ENCODE measurements around the gene KNCN.

The KNCN gene

GRCh38 chr1:46526013-46526690 lies 25.3 kb downstream of the KNCN start:
- peaks cover 24 to 26% of the 10 kb centered on the region in 2 donors for H3K4me1 ChIP-seq (ENCODE audit: control insufficient read depth in 1 of 2, insufficient read depth in 2 of 2, low read length in 2 of 2)
- no peaks in the 10 kb centered on the region for H3K36me3 ChIP-seq (ENCODE audit: control insufficient read depth in 1 of 2, insufficient read depth in 2 of 2, low read length in 2 of 2)
- no peaks in the 10 kb centered on the region for H3K9me3 ChIP-seq (ENCODE audit: control insufficient read depth in 1 of 2, low read length in 2 of 2)
- H3K9ac ChIP-seq (ENCODE audit: low read depth in 1 of 2, low read length in 2 of 2) = no peak overlapping the region
- peaks cover 13 to 21% of the 10 kb centered on the region in 2 donors for H3K27me3 ChIP-seq (ENCODE audit: control insufficient read depth in 1 of 2, insufficient read depth in 2 of 2, low read length in 2 of 2)
- no peak overlapping the region for H3K27ac ChIP-seq (ENCODE audit: low read depth, low read length)
- no peak overlapping the region for H3K4me3 ChIP-seq (ENCODE audit: low read depth in 1 of 2, low read length in 2 of 2)

- no peak overlapping the region for H3K4me3 ChIP-seq (ENCODE audit: low read depth in 1 of 2, low read length in 2 of 2)
- no peaks in the 10 kb centered on the region for H3K9me3 ChIP-seq (ENCODE audit: control insufficient read depth in 1 of 2, low read length in 2 of 2)
- H3K4me1 ChIP-seq (ENCODE audit: control insufficient read depth in 1 of 2, insufficient read depth in 2 of 2, low read length in 2 of 2) = peaks cover 24 to 26% of the 10 kb centered on the region in 2 donors
- H3K9ac ChIP-seq (ENCODE audit: low read depth in 1 of 2, low read length in 2 of 2) = no peak overlapping the region
- H3K36me3 ChIP-seq (ENCODE audit: control insufficient read depth in 1 of 2, insufficient read depth in 2 of 2, low read length in 2 of 2) = no peaks in the 10 kb centered on the region
- H3K27ac ChIP-seq (ENCODE audit: low read depth, low read length) = no peak overlapping the region
- H3K27me3 ChIP-seq (ENCODE audit: control insufficient read depth in 1 of 2, insufficient read depth in 2 of 2, low read length in 2 of 2) = peaks cover 13 to 15% of the 10 kb centered on the region in 2 donors
Observed at GRCh38 chr1:46525253-46525983, 26.0 kb downstream of the KNCN start.

- Histone ChIP-seq H3K36me3 (ENCODE audit: control insufficient read depth in 1 of 2, insufficient read depth in 2 of 2, low read length in 2 of 2) (no peaks in the 10 kb centered on the region), H3K4me1 (ENCODE audit: control insufficient read depth in 1 of 2, insufficient read depth in 2 of 2, low read length in 2 of 2) (peaks cover 24 to 26% of the 10 kb centered on the region in 2 donors), H3K9me3 (ENCODE audit: control insufficient read depth in 1 of 2, low read length in 2 of 2) (no peaks in the 10 kb centered on the region), H3K9ac (ENCODE audit: low read depth in 1 of 2, low read length in 2 of 2) (no peak overlapping the region), H3K27ac (ENCODE audit: low read depth, low read length) (no peak overlapping the region), H3K4me3 (ENCODE audit: low read depth in 1 of 2, low read length in 2 of 2) (no peak overlapping the region), H3K27me3 (ENCODE audit: control insufficient read depth in 1 of 2, insufficient read depth in 2 of 2, low read length in 2 of 2) (peaks cover 13 to 14% of the 10 kb centered on the region in 2 donors)
Observed at GRCh38 chr1:46524843-46525242, 26.6 kb downstream of the KNCN start.

GRCh38 chr1:46523496-46524353 lies 27.7 kb downstream of the KNCN start:
- H3K36me3 ChIP-seq (ENCODE audit: control insufficient read depth in 1 of 2, insufficient read depth in 2 of 2, low read length in 2 of 2) = no peaks in the 10 kb centered on the region
- no peak overlapping the region for H3K4me3 ChIP-seq (ENCODE audit: low read depth in 1 of 2, low read length in 2 of 2)
- H3K4me1 ChIP-seq (ENCODE audit: control insufficient read depth in 1 of 2, insufficient read depth in 2 of 2, low read length in 2 of 2) = peaks cover 24 to 26% of the 10 kb centered on the region in 2 donors
- peaks cover 4 to 8% of the 10 kb centered on the region in 2 donors for H3K27me3 ChIP-seq (ENCODE audit: control insufficient read depth in 1 of 2, insufficient read depth in 2 of 2, low read length in 2 of 2)
- no peak overlapping the region for H3K27ac ChIP-seq (ENCODE audit: low read depth, low read length)
- no peak overlapping the region for H3K9ac ChIP-seq (ENCODE audit: low read depth in 1 of 2, low read length in 2 of 2)
- no peaks in the 10 kb centered on the region for H3K9me3 ChIP-seq (ENCODE audit: control insufficient read depth in 1 of 2, low read length in 2 of 2)

- Histone ChIP-seq H3K9ac (ENCODE audit: low read depth in 1 of 2, low read length in 2 of 2) (no peak overlapping the region), H3K4me1 (ENCODE audit: control insufficient read depth in 1 of 2, insufficient read depth in 2 of 2, low read length in 2 of 2) (peaks cover 29 to 32% of the 10 kb centered on the region in 2 donors), H3K9me3 (ENCODE audit: control insufficient read depth in 1 of 2, low read length in 2 of 2) (no peaks in the 10 kb centered on the region), H3K27ac (ENCODE audit: low read depth, low read length) (no peak overlapping the region), H3K4me3 (ENCODE audit: low read depth in 1 of 2, low read length in 2 of 2) (no peak overlapping the region), H3K36me3 (ENCODE audit: control insufficient read depth in 1 of 2, insufficient read depth in 2 of 2, low read length in 2 of 2) (no peaks in the 10 kb centered on the region), H3K27me3 (ENCODE audit: control insufficient read depth in 1 of 2, insufficient read depth in 2 of 2, low read length in 2 of 2) (peaks cover 0 to 3% of the 10 kb centered on the region in 2 donors)
Observed at GRCh38 chr1:46522969-46523320, 28.5 kb downstream of the KNCN start.

DNA sequence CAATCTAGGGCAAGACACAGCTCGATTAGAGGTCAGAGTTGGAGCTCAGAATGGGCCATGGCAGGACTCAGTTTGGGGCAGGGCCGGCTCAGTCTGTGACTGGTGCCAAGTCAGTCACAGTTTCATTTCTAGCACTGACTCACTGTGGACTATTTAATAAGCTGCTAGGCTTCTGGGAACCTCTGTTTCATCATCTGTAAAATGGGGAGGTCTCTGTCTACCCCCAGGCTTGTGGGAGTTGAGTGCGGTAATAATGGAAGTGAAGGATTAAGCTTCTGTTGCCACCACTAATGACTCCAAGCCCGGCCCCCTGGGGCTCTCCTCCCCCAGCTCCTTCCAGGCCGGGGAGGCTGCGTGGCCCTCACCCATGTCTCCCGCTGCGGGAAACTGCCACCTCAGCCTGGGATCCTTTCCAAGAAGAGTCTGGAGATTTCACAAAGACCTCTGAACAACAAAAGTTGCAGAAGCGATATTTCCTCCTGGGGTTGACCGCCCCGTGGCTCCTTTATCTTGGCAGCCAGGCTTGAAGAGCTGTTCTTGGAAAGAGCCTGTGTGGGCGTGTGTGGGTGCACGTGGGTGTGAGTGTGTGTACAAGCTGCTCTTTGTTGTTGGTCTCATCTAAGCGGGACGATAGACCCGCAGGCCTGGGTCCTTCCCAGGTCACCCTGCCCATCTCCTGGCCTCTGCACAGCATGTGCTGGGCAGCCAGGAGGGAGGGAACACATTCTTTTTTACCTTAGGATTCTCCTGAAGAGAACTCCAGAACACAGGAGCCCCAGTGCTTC lies 29.1 kb downstream of the KNCN start:
- Histone ChIP-seq H3K27ac (ENCODE audit: low read depth, low read length) (no peak overlapping the region), H3K9ac (ENCODE audit: low read depth in 1 of 2, low read length in 2 of 2) (no peak overlapping the region), H3K9me3 (ENCODE audit: control insufficient read depth in 1 of 2, low read length in 2 of 2) (no peaks in the 10 kb centered on the region), H3K4me1 (ENCODE audit: control insufficient read depth in 1 of 2, insufficient read depth in 2 of 2, low read length in 2 of 2) (peaks cover 26 to 32% of the 10 kb centered on the region in 2 donors), H3K4me3 (ENCODE audit: low read depth in 1 of 2, low read length in 2 of 2) (no peak overlapping the region), H3K36me3 (ENCODE audit: control insufficient read depth in 1 of 2, insufficient read depth in 2 of 2, low read length in 2 of 2) (no peaks in the 10 kb centered on the region), H3K27me3 (ENCODE audit: control insufficient read depth in 1 of 2, insufficient read depth in 2 of 2, low read length in 2 of 2) (peaks cover 0 to 3% of the 10 kb centered on the region in 2 donors)

DNA sequence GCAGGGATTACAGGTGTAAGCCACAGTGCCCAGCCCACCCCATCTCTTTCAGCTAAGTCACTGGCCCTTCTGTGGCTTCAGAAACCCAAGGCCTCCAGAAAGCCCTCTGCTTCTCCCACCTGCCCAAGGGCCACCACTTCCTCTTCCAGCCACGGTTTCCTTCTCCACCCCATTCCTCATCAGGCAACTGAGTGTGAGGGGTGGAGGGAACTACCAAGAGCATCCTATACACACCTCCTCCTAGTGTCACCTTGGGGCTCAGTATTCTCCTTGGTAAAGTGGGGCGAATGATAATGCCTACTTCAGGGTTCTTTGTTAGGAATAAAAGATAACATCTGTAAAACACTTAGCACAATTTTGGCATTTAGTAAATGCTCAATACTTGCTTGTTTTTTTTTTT lies 30.0 kb downstream of the KNCN start:
- no peaks in the 10 kb centered on the region for H3K36me3 ChIP-seq (ENCODE audit: control insufficient read depth in 1 of 2, insufficient read depth in 2 of 2, low read length in 2 of 2)
- H3K4me1 ChIP-seq (ENCODE audit: control insufficient read depth in 1 of 2, insufficient read depth in 2 of 2, low read length in 2 of 2) = peaks cover 29 to 31% of the 10 kb centered on the region in 2 donors
- H3K9me3 ChIP-seq (ENCODE audit: control insufficient read depth in 1 of 2, low read length in 2 of 2) = no peaks in the 10 kb centered on the region
- H3K9ac ChIP-seq (ENCODE audit: low read depth in 1 of 2, low read length in 2 of 2) = no peak overlapping the region
- peaks cover 0 to 3% of the 10 kb centered on the region in 2 donors for H3K27me3 ChIP-seq (ENCODE audit: control insufficient read depth in 1 of 2, insufficient read depth in 2 of 2, low read length in 2 of 2)
- H3K4me3 ChIP-seq (ENCODE audit: low read depth in 1 of 2, low read length in 2 of 2) = no peak overlapping the region
- no peak overlapping the region for H3K27ac ChIP-seq (ENCODE audit: low read depth, low read length)

DNA sequence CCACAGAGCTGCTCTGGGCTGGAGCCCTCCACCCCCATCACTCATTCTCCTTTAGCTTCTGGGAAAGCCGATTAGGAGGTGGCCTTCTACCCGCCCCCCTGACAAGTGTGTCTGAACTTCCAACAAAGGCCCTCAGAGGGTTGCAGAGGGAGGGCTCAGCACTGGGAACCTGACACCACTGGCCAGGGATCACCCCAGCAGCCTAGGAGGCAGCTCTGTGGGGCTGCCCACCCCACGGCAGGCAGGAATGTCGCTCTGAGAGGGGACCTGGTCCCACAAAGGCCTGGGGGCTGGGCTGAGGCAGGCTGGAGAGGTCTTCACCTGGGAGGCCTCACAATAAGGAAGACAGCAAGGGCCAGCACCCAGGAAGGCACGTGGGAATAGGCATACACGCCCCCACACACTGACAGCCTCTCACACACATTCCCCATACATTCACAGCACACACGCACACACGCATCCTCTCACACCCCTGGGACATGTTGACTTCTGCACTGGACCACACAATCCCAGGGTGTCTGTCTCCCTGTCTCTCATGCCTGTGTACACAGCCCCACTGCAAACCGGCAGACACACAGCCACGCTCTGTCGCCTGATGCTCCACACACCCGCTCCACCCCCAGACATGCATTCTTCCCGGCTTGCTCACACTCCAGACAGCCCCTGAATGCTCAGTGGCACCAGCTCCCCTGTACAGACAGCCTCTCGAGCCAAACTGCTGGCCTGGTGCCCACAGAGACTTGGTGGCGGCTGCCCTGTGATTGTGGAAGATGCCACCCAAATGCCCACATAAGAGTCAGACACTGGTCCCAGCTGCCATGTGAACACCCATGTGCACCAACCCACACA lies 31.2 kb downstream of the KNCN start:
- H3K36me3 ChIP-seq (ENCODE audit: control insufficient read depth in 1 of 2, insufficient read depth in 2 of 2, low read length in 2 of 2) = no peaks in the 10 kb centered on the region
- no peak overlapping the region for H3K4me3 ChIP-seq (ENCODE audit: low read depth in 1 of 2, low read length in 2 of 2)
- no peak overlapping the region for H3K27ac ChIP-seq (ENCODE audit: low read depth, low read length)
- H3K9ac ChIP-seq (ENCODE audit: low read depth in 1 of 2, low read length in 2 of 2) = no peak overlapping the region
- H3K27me3 ChIP-seq (ENCODE audit: control insufficient read depth in 1 of 2, insufficient read depth in 2 of 2, low read length in 2 of 2) = peaks cover 0 to 3% of the 10 kb centered on the region in 2 donors
- peaks cover 29 to 37% of the 10 kb centered on the region in 2 donors for H3K4me1 ChIP-seq (ENCODE audit: control insufficient read depth in 1 of 2, insufficient read depth in 2 of 2, low read length in 2 of 2)
- H3K9me3 ChIP-seq (ENCODE audit: control insufficient read depth in 1 of 2, low read length in 2 of 2) = no peaks in the 10 kb centered on the region

- peaks cover 0 to 3% of the 10 kb centered on the region in 2 donors for H3K27me3 ChIP-seq (ENCODE audit: control insufficient read depth in 1 of 2, insufficient read depth in 2 of 2, low read length in 2 of 2)
- no peak overlapping the region for H3K4me3 ChIP-seq (ENCODE audit: low read depth in 1 of 2, low read length in 2 of 2)
- peaks cover 29 to 37% of the 10 kb centered on the region in 2 donors for H3K4me1 ChIP-seq (ENCODE audit: control insufficient read depth in 1 of 2, insufficient read depth in 2 of 2, low read length in 2 of 2)
- no peak overlapping the region for H3K9ac ChIP-seq (ENCODE audit: low read depth in 1 of 2, low read length in 2 of 2)
- H3K9me3 ChIP-seq (ENCODE audit: control insufficient read depth in 1 of 2, low read length in 2 of 2) = no peaks in the 10 kb centered on the region
- H3K27ac ChIP-seq (ENCODE audit: low read depth, low read length) = no peak overlapping the region
- no peaks in the 10 kb centered on the region for H3K36me3 ChIP-seq (ENCODE audit: control insufficient read depth in 1 of 2, insufficient read depth in 2 of 2, low read length in 2 of 2)
Observed at GRCh38 chr1:46519209-46519608, 32.2 kb downstream of the KNCN start.
